NCI-H1694 (cell line): ENCODE measurements around the gene CDK5.

Source experiments
- DNase-seq: peaks from one replicate; lab custom pipeline; 2025; lab: John Stamatoyannopoulos, UW

The CDK5 gene

GRCh38 chr7:151086802-151087244, 29.1 kb upstream of the CDK5 start:
- DNase-seq: no peak

- DNase-seq: peak; percentile 65
Observed at GRCh38 chr7:151085691-151086620, 28.3 kb upstream of the CDK5 start, which contains the start of gene AGAP3. Gene AGAP3, plus strand, starts transcription at chr7:151086475. Its CDS starts 267 bp downstream, at chr7:151086742.

DNA sequence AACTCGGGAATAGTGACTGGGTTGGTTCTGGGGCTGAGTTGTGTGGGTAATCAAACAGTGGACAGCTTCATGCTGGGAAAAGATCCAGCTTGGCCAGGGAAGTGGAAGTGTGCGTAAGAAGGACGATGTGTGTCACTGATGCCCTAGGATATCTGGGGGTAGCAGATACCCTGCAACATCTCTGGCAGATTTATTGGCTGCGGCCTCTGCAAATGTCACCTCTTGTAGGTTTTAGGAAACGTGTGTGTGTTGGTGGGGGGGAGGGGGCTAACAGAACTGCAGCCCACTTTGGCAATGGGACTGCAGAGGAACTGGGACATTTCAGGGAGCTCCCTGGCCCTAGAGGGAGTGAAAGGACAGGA, 27.6 kb upstream of the CDK5 start:
- no peak for DNase-seq

GRCh38 chr7:151083824-151084160, 26.1 kb upstream of the CDK5 start:
- no peak for DNase-seq

GRCh38 chr7:151083071-151083823, 25.6 kb upstream of the CDK5 start, which contains the start of gene TMUB1:
Gene TMUB1, minus strand, starts transcription at chr7:151083493. Its CDS starts 930 bp downstream, at chr7:151082563.
- peak; percentile 25 for DNase-seq

DNA sequence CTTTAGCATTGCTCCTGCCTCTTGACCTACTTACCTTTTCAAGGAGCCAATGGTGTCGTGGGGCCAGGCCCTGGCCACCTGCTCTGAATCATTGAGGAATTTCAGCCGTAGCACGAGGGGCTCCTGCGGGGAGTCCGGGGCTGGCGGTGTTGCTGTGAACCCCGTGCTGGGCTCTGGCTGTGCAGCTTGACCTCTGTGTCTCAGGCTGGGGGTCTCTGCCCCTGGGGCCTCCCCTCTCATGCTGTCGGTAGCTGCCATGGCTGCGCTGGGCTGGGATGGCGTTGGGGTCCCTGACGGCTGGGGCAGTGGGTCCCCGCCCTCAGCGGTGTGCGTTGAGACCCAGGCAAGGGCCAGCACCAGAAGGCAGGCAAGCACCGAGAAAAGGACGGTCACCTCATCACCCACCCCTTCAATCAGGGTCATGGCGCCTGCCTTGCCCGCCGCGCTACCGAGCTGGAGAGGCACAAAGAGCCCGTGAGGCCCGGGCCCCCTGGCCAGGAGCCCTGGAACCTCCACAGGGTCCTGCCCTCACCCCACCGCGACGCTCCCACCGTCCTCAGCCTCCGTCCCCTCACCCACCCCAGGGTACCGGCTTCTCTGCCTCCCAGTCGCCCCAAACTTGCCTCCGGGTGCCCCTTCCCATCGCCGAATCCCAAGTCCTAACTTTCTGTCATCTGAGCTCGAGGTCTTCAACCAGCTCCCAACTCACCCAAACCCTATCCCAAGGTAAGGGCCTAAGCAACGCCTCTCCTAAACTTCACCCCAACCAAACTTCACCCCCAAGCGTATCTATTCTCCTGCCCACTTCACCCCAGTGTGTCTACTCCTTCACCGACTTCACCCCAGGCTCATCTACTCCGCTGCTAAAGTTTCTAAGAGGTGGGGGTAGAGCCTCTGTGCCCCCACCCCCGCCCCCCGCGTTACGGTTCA, 24.7 kb upstream of the CDK5 start:
- no peak for DNase-seq

DNA sequence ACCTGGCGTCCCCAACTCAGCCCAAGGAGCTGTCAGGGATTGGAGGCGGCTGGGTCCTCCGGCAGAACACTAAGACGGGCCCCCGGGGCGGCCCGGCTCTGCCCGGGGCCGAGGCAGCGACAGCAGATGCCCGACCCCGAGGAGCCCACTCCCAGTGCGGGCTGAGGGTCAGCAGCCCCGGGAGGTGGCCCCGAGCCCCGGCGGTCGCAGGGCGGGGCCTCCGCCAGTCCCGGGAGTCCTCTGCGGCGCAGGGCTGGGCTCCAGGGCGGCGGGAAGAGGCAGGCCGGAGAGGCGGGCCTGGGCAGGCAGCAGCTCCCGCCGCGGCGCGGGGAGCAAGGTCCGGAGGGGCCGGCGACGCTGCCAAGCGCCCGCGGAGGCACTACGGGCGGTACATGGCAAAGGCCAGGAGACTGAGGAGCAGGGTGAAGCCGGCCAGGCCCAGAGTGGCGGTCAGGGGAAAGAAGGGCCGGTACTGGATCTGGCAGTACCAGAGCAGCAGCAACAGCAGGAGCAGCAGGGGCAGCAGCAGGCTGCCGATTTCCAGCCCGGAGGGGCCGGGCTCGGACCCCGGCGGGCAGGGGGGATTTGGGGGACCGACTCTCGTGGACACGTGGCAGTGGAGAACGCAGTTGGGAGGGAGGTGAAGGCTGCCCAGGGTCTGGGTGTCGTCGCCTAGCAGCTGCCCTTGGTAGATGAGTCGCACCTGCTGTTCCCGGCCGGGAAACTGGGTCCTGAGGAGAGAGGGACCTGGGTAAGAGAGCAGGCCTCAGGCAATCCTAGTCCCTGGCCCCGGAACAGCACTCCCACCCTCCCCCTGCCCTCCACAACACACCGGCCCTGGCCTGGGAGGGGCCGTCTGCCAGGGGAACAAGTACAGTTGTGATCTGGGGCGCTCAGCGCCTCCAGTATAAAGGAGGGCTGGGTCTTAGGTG, 23.7 kb upstream of the CDK5 start:
- no peak for DNase-seq

DNA sequence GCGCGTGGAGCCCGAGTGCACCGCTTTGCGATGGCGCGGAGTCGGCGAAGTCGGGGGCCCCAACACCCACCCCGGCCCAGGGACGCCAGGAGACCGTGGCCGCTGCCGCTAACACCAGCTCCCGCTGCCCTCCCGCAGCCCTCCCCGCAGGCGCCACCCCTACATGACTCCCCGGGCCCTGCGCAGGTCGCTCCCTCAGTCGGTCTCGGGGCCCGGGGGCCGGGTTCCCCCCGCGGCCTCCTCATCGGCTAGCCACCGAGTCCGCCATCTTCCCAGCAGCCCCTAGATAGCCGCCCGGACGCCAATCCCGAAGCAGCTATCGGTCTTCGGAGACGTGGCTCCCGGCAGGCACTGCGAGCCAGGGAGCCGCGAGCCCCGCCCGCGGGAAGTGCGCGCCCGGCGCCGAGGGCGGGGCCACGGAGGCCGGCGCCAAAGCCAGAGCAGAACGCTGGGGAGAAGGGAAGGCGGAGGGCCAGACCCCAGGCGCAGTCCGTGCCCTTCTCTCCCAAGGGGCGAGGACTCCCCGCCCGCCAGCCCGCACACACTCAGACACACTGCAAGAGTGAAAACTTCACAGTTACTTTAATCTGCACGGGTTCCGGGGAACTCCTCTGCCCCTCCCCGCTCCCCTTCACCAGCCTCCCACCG, 22.9 kb upstream of the CDK5 start, which contains the start of gene FASTK:
TSS of gene FASTK (minus strand) at position 288 of the 648 bp plus-strand sequence. CDS start at position 245, 43 bp downstream.
- DNase-seq: peak; percentile 73

- no peak for DNase-seq
Observed at GRCh38 chr7:151080067-151080521, 22.4 kb upstream of the CDK5 start.

GRCh38 chr7:151079199-151079910, 21.7 kb upstream of the CDK5 start:
- no peak for DNase-seq

GRCh38 chr7:151078233-151079040, 20.7 kb upstream of the CDK5 start:
- no peak for DNase-seq

GRCh38 chr7:151077705-151078232, 20.1 kb upstream of the CDK5 start:
- DNase-seq: no peak

- no peak for DNase-seq
Observed at GRCh38 chr7:151076863-151077704, 19.4 kb upstream of the CDK5 start.

DNA sequence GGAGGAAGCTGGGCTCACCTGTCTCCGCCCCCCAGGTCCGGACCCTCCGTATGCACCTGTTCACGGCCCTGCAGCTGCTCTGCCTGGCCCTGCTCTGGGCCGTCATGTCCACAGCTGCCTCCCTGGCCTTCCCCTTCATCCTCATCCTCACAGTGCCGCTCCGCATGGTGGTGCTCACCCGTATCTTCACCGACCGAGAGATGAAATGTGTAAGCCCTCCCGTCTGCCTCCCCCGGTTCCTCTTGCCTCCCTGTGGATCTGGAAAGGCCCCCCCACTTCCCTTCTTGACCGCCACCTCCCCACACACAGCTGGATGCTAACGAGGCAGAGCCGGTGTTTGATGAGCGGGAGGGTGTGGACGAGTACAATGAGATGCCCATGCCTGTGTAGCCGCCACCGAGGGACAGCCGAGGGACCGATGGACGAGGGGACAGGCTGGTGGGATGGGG, 18.3 kb upstream of the CDK5 start:
- DNase-seq: no peak

GRCh38 chr7:151075662-151075971, 17.9 kb upstream of the CDK5 start:
- DNase-seq: no peak

DNA sequence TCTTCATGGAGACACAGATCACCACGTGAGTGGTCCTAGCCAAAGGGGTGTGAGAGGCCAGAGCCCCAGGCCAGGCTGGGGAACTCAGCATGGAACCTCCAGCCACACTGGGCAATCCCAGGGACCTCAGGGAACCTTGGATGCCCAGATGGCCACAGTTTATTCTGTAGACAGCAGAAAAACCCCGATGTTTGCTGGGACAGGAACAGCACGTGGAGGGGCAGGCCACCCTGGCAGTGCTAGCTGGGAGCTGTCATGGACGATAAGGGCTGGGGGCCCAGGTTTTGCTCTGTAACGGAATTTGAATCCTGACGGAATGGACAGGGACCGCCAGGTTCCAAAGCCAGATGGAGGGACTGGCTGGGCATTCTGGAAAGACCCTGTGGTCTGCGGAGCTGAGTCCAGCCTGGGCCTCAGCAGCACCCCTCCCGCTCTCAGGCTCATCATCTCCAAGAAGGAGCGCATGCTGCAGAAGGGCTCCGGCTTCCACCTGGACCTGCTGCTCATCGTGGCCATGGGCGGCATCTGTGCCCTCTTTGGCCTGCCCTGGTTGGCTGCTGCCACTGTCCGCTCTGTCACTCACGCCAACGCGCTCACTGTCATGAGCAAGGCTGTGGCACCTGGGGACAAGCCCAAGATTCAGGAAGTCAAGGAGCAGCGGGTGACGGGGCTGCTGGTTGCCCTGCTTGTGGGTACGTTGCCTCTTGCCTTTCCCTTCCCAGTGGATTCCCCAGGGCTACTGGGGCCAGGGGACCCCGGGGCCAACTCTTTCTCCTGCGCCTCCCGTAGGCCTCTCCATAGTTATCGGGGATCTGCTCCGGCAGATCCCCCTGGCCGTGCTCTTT, 17.3 kb upstream of the CDK5 start:
- no peak for DNase-seq
